IPS-18c (cell line): ENCODE results near the gene MED12L.

Experiments
- H3K4me3 ChIP-seq: 2 replicates; pipeline ENCODE4 v1.7.0; 2013; ENCODE audit warnings: low read depth, mild to moderate bottlenecking, low read length, moderate library complexity; ENCODE audit not compliant: insufficient read depth
- H3K9me3 ChIP-seq: one replicate; pipeline ENCODE4 v1.6.1; 2013; ENCODE audit warnings: mild to moderate bottlenecking, low read length, moderate library complexity; ENCODE audit not compliant: control insufficient read depth, insufficient read depth

MED12L gene

DNA sequence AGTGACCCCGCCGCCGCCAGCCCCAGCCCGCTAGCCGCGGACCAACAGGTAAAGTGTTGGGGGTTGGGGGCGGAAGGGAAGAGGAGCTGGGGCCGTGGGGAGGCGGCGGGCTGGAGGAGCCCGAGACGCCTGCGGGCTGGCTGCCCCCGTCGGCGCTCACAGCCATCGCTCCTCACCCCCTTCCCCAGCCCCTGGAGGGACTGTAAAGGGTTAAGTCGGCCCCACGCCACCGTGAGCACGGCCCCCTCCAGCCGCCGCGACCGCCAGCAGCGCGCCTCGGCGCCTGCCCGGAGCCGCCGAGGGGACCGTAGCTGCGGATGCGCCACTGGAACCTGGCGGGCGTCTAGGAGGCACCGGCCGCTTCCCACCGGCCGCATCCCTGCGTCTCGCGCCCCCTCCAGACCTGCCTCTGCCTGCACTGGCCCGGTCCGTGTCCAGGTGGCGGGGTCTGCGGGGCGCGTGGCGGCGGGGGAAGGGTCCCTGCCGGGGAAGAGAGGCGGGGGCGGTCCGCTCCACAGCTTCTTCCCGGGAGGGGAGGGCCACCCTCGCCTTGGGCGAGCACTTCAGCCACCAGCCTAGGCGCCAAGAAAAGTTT, 522 bp downstream of the MED12L start:
- H3K9me3 ChIP-seq: no peaks in the 10 kb centered on the region
- H3K4me3 ChIP-seq: peak overlapping the region; percentile 66

GRCh38 chr3:151086484-151087456, 1.3 kb downstream of the MED12L start:
- H3K4me3 ChIP-seq: peak overlapping the region; percentile 66
- no peaks in the 10 kb centered on the region for H3K9me3 ChIP-seq

- H3K4me3 ChIP-seq: peak overlapping the region; percentile 66
- no peaks in the 10 kb centered on the region for H3K9me3 ChIP-seq
Measured at GRCh38 chr3:151087648-151088047, 2.2 kb downstream of the MED12L start.

DNA sequence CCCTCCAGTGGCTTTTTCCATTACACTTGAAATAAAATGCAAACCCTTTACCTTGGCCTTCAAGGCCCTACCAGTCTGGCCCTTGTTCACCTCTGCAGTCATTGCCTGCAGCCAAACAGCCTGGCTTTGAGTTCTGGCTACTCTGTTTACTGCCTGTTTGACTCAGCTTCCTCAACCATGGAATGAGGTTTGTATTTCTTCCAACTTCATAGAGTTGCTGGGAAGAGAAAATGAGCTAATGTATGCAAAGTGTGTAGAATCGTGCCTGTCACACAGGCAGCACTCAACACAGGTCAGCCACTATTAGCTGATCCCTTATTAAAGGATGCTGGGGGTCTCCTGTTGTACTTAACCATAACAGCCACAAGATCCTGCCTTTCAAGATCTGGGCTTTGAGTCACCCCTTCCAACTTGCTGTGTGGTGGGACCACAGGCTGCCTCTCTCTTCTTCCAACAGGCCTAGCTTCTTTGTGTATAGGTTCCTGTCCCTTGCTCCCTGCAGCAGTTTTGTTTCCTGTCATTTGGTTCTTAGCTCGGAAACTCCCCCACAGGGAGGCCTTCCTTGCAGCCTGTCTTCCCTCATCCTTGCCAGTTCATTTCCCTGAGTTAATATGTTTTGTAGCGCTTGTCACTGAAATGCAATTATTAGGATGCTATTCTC, 6.4 kb downstream of the MED12L start:
- Histone ChIP-seq H3K9me3 (no peaks in the 10 kb centered on the region), H3K4me3 (no peak overlapping the region)

DNA sequence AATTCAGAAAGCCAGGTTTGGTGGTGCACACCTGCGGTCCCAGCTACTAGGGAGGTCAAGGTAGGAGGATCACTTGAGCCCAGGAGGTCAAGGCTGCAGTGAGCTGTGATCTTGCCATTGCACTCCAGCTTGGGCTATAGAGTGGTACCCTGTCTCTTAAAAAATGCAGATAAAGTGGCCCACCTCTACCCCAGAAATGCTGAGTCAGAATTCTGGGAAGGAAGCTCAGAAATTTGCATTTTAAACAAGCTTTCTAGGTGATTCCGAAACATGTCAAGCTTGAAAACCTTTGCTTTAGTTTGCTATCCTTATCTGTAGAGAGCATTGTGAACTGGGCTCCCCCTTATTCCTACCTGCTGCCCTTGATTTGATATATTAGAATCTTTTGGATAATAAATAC, 7.7 kb downstream of the MED12L start:
- H3K9me3 ChIP-seq: no peaks in the 10 kb centered on the region
- H3K4me3 ChIP-seq: no peak overlapping the region

DNA sequence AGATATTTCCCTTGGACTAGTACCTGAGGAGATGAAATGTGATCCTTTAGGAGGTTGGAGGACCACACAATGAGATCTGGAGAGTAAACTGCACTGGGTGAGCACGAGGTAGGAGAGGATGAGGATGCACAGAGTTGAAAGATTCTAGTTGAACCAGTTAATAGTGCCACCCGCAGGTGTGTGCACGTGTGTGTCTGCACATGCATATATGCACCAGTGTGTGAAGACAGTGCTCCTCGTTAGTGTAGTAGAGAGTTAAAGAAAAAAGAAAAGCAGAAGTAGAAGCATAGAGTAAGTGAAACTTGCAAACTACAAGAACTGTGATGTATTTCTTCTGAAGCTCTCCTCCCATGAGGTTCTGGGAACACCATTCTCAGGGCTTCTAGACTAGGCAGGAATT, 8.4 kb downstream of the MED12L start:
- Histone ChIP-seq H3K9me3 (no peaks in the 10 kb centered on the region), H3K4me3 (no peak overlapping the region)

DNA sequence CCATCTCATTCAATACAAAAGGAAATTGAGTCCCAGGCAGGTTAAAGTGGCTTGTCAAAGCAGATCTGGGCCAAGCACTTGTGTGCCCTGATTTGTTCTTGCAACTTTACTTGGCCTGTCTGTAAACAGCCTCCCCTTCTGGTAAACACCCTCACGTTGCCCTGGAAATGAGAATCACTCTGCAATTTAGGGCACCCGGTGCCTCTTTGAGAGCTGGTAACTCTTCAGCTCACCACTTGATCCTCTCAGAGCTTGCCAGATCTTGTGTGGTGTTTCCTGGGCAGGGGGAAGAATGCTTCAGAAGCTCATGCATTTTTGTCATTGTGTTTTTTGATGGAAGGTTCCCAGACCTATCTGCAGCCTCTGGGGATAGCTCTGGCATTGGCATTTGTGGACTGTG, 11.3 kb downstream of the MED12L start:
- no peak overlapping the region for H3K4me3 ChIP-seq
- no peaks in the 10 kb centered on the region for H3K9me3 ChIP-seq

DNA sequence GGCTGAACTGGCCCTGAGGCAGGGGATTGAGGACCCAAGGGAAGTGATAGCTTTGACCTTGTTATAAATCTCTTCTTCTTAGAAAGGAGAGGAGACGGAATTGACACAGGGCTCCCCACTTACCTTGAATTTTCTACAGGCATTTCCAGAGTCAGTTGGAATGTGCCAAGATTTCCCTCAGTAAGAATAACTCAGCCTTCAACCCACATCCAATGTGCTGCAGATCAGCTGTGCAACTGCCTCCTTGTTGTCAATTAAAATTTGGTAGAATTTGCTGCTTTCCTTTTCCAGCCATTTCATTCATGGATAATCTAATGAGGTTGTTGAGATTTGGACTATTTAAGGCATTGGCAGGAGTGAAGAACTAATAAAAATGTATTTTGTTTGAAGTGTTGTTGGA, 14.6 kb downstream of the MED12L start:
- no peak overlapping the region for H3K4me3 ChIP-seq
- no peaks in the 10 kb centered on the region for H3K9me3 ChIP-seq

GRCh38 chr3:151101270-151101969, 16.0 kb downstream of the MED12L start:
- Histone ChIP-seq H3K4me3 (no peak overlapping the region), H3K9me3 (no peaks in the 10 kb centered on the region)

DNA sequence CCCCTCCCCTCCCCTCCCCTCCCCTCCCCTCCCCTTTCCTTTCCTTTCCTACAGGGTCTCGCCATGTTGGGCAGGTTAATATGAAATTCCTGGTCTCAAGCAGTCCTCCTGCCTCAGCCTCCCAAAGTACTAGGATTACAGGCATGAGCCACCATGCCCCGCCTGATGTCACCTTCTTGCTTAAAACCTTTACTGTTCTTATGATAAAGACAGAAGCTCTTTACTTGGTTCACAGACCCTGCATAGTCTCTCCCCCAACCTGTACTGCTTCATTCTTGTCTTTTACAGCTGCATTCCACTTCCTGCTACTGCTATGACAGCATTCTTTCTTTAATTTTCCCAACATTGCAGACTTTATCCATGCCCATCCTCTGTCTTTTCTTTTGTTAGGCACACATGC, 20.8 kb downstream of the MED12L start:
- no peaks in the 10 kb centered on the region for H3K9me3 ChIP-seq
- no peak overlapping the region for H3K4me3 ChIP-seq

DNA sequence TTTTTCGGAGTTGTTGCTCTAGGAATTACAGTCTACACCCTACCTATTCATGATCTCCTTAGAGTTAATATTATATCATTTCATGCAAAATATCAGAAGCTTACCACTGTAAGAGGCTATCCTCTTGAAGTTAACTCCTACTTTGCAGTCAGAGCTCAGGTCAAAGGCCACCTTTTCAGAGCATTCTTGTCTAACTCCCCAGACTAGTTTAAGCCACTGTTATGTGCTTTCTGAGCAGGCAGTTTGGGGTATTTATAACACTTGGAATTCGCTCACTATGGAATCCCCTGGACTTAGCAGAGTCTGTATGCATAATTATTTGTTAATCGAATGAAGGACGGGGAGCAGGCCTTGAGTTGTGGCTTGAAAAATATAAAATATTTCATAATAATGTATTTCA, 21.7 kb downstream of the MED12L start:
- no peak overlapping the region for H3K4me3 ChIP-seq
- no peaks in the 10 kb centered on the region for H3K9me3 ChIP-seq

- no peaks in the 10 kb centered on the region for H3K9me3 ChIP-seq
- no peak overlapping the region for H3K4me3 ChIP-seq
Measured at GRCh38 chr3:151107701-151108100, 22.2 kb downstream of the MED12L start.

GRCh38 chr3:151109286-151109800, 23.9 kb downstream of the MED12L start:
- Histone ChIP-seq H3K4me3 (no peak overlapping the region), H3K9me3 (no peaks in the 10 kb centered on the region)

DNA sequence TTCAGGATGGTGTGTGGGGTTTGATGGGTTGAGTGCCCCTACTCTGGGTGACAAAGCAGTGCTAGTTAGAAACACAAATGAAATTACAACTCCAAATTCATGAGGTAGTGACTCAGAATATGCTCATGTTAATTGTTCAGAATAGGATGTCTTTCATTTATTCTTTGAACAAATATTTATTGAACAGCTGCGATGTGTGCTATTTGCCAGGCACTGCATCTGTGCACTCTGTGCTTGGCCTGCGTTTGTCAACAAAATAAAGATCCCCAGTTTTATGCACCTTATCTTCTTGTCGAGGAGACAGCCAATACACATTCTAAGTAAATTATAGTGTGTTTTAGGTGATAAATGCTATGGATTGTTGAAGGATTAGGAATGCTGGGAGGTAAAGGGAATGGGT, 27.3 kb downstream of the MED12L start:
- Histone ChIP-seq H3K4me3 (no peak overlapping the region), H3K9me3 (no peaks in the 10 kb centered on the region)

DNA sequence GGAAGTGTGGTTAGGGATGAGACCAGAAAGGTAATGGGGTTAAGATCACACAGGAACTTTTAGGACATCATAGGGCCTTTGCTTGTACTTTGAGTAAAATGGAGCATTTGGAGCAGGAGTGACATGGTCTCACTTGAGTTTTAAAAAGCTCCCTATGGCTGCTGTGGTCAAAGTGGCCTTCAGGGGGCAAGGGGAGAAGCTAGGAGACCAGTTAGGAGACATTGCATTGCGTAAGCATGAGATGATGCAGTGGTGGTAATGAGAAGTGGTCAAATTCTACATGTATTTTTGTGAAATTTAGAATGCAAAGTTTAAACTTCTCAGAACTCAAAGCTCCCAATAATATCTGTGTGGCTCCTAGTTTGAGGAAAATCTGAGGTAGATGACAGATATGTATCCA, 27.9 kb downstream of the MED12L start:
- no peak overlapping the region for H3K4me3 ChIP-seq
- H3K9me3 ChIP-seq: no peaks in the 10 kb centered on the region

- Histone ChIP-seq H3K4me3 (no peak overlapping the region), H3K9me3 (no peaks in the 10 kb centered on the region)
Measured at GRCh38 chr3:151117047-151117446, 31.6 kb downstream of the MED12L start.

- H3K4me3 ChIP-seq: no peak overlapping the region
- no peaks in the 10 kb centered on the region for H3K9me3 ChIP-seq
Measured at GRCh38 chr3:151119188-151119587, 33.7 kb downstream of the MED12L start.
